Measurements from ENCODE around the gene GORASP1. TPM values are rescaled to one million over a fixed set of nuclear protein-coding genes. Genes with fewer than 3 reads are reported as not detected.

GORASP1 gene
- total RNA-seq, 1 donor from 2014 or later, result 86.9 TPM

DNA sequence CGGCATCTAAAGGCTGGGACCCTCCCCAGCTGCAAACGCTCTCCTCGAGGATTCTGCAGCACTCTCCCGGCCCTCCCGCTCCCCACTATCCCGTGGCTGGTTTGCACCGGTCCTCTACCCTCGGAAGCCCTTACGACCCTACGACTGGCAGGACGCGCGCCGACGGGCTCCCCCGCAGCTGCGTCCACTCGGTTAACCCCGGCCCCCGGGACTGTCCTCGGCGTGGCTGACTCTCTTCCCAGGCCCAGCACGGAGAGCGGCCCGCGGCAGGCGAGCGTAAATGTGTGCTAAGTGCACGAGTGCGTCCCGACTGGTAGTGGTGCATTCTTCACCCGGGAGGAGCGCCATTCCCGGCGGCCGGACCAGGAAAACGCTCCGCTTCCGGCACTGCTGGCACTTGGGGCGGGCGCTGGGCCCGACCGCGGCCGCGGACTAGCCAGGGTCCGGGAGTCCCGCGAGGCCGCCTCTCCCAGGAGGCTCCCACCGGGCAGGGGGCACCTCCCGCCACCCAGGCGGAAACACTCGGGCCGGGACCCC, 508 bp downstream of the GORASP1 start:
- ATAC-seq (peak; percentile 70), DNase-seq (peak; percentile 84)
- Histone ChIP-seq H3K36me3 (no peaks in the 10 kb centered on the region), H3K27ac (peak overlapping the region; percentile 98), H3K9me3 (no peaks in the 10 kb centered on the region), H3K4me3 (peak overlapping the region; percentile 80), H3K27me3 (no peaks in the 10 kb centered on the region), H3K4me1 (peaks cover 28% of the 10 kb centered on the region)
- intact Hi-C loops (cut with DNase I), result no loop called here
- TF ChIP-seq CTCF (IDR thresholded peaks at IDR 0.05), result no peak

- intact Hi-C loops (cut with DNase I), result no loop called here
- no peaks in the 10 kb centered on the region for H3K36me3 ChIP-seq
- DNase-seq (no peak), ATAC-seq (no peak)
- no peaks in the 10 kb centered on the region for H3K27me3 ChIP-seq
- H3K9me3 ChIP-seq, result no peaks in the 10 kb centered on the region
- H3K4me3 ChIP-seq, result peak overlapping the region; percentile 80
- no peak for TF ChIP-seq CTCF (IDR thresholded peaks at IDR 0.05)
- H3K4me1 ChIP-seq, result peaks cover 28% of the 10 kb centered on the region
- H3K27ac ChIP-seq, result peak overlapping the region; percentile 98
Observed at GRCh38 chr3:39106281-39106811, 1.1 kb downstream of the GORASP1 start.

GRCh38 chr3:39105687-39106063, 1.8 kb downstream of the GORASP1 start:
- Histone ChIP-seq H3K9me3 (no peaks in the 10 kb centered on the region), H3K4me3 (peak overlapping the region; percentile 80), H3K27ac (no peak overlapping the region), H3K36me3 (peaks cover 3% of the 10 kb centered on the region), H3K27me3 (no peaks in the 10 kb centered on the region), H3K4me1 (peaks cover 28% of the 10 kb centered on the region)
- DNase-seq, result no peak
- no peak for ATAC-seq
- no peak for TF ChIP-seq CTCF (IDR thresholded peaks at IDR 0.05)
- intact Hi-C loops (cut with DNase I), result no loop called here

DNA sequence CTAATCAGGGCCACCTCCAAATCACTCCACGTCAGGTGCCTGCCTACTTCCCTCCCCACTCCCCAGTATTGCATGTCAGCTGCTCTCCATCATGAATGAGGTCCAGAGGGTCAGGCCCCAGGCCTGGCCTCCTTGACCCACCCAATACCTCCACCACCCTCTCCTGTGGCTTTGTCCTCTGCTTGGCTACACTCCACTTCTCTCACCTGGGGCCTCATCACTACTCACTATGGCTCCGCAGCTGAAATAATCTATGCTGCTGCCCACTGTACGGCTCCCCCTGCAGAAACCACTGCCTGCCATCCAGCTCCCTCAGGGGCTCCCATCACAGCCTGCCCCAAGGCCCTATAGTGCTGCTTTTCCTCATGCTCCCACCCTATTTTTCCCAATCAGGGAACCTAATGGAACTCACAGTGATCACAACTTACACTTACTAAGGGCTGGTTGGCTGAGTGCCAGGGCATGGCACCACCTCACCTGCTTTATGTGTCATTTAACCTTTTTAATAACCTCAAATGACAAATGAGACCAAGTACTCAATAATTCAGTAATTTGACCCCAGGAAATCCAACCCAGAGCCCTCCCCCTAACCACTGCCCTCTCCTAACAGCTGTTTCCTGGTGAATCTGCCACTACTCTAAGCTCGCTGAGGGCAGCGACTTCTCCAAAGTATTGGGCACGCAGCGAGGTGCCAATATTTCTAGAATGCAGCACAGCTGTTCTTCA, 2.3 kb downstream of the GORASP1 start:
- H3K9me3 ChIP-seq, result no peaks in the 10 kb centered on the region
- peaks cover 8% of the 10 kb centered on the region for H3K36me3 ChIP-seq
- DNase-seq (no peak), ATAC-seq (no peak)
- peak overlapping the region; percentile 17 for H3K27ac ChIP-seq
- H3K4me1 ChIP-seq, result peaks cover 28% of the 10 kb centered on the region
- TF ChIP-seq CTCF (IDR thresholded peaks at IDR 0.05), result no peak
- H3K4me3 ChIP-seq, result peak overlapping the region; percentile 80
- H3K27me3 ChIP-seq, result no peaks in the 10 kb centered on the region
- intact Hi-C loops (cut with DNase I), result no loop called here

DNA sequence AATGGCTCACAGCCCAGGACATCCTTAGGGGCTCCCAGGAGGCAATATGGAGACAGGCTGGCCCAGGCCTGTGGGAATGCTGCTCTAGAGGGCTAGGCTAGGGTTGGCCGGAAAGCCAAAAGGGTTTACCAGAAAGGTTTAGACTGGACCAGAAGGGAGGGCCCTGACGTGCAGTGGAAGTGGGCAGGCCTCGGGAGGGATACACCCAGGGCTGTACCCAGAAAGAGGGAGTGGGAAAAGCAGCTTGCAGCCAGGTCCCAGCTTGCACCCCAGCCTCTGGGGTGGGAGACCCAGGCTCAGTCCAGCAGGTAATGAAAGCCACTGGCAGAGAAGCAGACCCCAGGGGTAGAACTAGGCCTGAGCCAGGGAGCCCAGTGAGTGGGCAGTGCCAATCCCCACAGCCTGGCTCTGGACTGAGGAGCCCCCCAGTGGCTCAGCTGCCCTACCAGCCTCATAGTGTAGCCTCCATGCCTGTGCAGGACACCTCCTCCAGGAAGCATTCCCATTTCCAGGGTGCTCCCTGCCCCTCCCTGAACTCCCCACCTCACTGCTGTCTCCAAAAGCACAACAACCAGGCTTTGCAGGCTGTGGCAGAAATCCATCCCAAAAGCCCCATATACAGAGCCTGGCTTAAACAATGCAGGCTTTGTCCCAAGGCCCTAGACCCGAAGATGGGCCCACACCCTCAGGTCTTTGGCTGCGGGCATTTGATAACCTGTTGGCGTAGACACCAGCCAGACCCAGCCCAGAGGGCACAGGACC, 3.5 kb downstream of the GORASP1 start:
- H3K4me3 ChIP-seq, result no peak overlapping the region
- no peak for TF ChIP-seq CTCF (IDR thresholded peaks at IDR 0.05)
- no peaks in the 10 kb centered on the region for H3K27me3 ChIP-seq
- peaks cover 20% of the 10 kb centered on the region for H3K36me3 ChIP-seq
- intact Hi-C loops (cut with DNase I), result no loop called here
- peak overlapping the region; percentile 17 for H3K27ac ChIP-seq
- H3K4me1 ChIP-seq, result peaks cover 28% of the 10 kb centered on the region
- DNase-seq (no peak), ATAC-seq (no peak)
- H3K9me3 ChIP-seq, result no peaks in the 10 kb centered on the region
